ENCODE measurements around the gene PKDCC. TPM values are rescaled to one million over a fixed set of nuclear protein-coding genes. Genes with fewer than 3 reads are reported as not detected.
A peak's percentile ranks its signal among the peaks of the same experiment; 100 is the strongest.

Gene PKDCC
- total RNA-seq, 1 donor from 2014 or later, result 2.4 TPM

DNA sequence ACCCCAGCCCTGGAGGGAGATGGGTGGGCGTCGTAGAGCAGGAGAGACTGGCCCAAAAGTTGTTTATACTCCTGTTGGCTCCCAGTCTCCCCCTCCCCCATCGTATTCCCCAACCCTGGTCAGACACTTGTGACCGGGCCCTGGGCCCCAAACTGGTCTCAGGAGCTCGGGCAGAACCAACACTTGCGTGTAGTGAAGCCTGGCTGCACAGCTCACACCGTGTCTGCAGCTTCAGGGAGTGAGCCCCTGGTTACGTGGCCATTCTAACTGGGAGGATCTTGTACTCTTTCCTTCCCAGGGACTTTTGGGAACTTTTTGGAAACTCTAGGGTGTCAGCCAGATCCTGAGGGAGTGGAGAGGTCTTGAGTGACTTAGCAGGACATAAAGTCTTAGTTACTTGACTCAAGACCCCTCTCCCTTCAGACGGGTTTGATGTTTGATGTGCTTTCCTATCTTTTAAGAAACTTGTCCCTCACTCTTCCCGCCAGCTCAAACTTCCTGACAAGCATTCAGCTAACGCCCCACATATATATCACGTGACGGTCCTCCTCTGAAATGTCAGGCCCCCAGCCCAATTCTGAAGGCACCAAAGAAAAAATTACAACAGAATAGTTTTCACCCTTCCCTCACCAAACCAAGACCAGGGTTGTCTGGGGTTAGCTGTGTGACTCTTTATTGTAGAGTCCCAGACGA is 2.3 kb downstream of the PKDCC start:
- no peak for DNase-seq (ENCODE audit: low read depth)

DNA sequence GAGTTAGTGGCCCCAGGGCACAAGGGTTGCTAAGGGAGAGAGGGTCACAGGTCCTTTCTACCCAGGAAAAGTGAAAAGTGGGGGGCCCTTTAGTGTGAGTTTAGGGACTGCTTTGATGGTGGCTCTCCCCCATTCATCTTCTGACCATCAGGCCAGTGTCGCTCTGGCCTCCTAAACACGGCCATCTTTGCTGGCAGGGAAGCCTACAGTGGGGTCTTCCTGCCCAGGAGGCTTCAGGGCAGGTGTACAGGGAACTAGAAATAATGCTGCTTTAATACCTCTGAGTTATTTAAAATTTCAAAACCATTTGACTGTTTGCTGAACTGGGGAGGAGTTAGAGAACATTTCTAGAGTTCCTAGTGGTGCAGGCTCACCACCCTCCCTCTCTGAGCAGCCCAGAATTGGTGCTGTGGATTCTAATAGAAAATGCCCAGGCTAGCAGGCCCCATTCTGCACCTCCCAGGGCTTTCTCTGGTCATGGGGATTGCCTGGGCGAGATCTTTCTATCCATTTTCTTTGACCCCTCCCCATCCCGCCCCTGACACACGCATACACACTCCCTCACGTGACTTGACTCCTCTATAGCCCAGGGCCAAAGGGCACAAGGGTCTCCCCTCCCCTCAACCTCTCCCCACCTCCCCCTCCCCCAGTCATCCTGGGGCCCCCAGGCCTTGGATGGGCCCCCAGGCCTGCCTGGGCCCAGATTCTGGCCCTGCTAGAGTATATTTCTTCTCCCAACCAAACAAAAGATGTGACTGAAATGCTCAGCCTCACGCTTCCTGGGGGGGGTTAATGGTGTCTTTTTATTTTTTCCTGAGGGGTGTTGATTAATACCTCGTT is 3.1 kb downstream of the PKDCC start:
- DNase-seq (ENCODE audit: low read depth), result no peak

DNA sequence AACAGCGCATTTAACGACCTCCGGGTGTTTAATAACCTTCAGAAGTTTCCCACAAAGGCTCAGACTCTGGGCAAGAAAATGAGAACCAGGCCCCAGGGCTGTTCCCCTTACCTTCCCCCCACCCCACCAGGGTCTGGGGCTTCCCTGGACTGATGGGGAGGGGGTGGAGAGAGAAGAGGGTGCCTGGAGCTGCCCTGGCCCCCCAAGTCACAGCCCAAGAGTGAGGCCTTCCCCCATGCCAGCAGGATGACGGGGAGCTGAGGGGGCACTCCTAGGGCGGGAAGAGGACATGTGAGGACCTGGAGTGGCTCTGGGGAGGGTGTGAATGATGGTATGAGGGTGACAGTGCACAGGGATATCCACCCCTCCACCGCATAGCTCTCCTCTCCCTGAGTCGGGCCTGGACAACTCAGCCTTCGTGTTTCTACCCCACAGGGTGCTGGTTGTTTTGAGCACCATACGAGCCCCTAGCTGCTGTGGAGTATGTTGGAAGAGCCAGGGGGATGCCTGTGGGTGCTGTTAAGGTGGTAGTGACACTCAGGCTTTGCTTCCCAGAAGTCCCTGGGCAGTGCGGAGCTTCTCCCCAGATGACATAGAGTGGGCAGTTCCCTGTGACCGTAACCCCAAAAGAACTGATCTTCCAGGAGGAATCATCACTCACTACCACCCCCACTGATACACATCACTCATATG is 3.9 kb downstream of the PKDCC start:
- DNase-seq (ENCODE audit: low read depth), result no peak

DNA sequence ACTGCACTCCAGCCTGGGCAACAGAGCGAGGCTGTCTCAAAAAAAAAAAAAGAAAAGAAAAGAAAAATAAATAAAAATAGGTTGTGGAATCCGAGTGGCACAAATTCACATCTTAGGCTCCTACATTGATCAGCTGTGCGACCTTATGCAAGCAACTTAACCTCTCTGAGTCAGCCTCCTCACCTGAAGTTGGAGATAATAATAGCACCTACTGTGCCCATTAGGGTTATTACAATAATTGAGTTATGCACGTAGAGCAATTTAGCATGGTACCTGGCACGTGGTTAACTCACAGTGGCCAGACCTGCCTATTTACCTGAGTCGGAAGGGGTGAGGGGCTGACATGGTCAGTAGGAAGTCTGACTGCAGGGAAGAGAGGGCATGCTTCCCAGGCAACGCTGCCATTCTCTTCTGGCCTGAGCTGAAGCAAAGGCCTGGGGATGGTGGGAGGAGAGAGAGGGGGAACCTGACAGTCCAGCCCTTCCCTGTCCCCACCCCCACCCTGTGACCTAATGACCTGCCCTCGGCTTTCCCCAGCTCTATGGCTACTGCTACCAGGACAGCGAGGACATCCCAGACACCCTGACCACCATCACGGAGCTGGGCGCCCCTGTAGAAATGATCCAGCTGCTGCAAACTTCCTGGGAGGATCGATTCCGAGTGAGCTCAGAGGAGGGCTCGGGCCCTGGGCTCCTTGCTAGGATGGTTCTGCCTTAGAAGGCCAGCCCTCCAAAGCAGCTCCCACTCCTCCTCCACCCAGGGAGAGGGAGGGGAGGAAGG is 5.1 kb downstream of the PKDCC start:
- peak; percentile 19 for DNase-seq (ENCODE audit: low read depth)

DNA sequence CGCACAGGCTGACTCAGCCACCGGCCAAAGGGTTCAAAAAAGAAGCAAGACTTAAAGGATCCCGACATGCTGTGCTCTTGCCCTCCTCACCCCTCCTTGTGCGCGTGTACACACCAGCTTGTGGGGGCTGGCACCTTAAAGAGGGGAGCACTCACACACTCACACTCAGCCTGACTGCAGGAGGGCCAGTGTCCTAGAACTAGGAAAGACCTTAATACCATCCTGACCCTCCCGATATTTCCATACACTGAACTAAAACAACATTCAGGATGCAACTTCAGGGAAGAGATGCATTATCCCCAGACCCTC is 5.6 kb downstream of the PKDCC start:
- DNase-seq (ENCODE audit: low read depth), result no peak

DNA sequence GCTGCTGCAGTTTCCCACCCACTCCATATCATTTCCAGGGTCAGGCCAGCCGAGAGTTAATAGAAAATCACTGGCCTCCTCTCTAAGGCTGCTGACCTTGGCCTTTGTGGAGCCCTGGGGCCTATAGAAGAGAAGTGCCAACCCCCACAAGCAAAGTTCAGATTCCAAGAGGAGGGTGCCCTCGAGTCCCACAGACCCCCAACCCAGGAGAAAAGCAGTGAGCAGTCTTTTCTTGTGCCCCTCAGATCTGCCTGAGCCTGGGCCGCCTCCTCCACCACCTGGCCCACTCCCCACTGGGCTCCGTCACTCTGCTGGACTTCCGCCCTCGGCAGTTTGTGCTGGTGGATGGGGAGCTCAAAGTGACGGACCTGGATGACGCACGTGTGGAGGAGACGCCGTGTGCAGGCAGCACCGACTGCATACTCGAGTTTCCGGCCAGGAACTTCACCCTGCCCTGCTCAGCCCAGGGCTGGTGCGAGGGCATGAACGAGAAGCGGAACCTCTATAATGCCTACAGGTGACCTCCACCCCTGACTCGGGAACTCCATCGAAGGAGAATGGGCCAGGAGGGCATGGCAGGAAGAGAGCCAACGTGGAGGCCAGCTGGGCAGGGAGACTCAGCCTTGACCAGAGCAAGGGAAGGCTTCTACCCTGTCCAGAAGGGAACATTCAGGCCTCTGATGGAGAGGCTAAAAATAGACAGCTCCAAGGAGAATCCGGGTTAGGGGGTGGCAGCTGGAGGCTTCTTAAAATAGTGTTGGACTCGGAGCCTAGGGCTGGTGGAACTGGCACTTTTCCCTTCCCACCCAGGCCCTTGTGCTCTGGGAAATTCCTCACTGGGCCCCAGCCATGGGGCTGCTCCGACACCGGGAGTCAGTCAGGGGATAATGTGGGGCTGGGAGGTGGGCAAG is 6.2 kb downstream of the PKDCC start:
- DNase-seq (ENCODE audit: low read depth), result no peak

DNA sequence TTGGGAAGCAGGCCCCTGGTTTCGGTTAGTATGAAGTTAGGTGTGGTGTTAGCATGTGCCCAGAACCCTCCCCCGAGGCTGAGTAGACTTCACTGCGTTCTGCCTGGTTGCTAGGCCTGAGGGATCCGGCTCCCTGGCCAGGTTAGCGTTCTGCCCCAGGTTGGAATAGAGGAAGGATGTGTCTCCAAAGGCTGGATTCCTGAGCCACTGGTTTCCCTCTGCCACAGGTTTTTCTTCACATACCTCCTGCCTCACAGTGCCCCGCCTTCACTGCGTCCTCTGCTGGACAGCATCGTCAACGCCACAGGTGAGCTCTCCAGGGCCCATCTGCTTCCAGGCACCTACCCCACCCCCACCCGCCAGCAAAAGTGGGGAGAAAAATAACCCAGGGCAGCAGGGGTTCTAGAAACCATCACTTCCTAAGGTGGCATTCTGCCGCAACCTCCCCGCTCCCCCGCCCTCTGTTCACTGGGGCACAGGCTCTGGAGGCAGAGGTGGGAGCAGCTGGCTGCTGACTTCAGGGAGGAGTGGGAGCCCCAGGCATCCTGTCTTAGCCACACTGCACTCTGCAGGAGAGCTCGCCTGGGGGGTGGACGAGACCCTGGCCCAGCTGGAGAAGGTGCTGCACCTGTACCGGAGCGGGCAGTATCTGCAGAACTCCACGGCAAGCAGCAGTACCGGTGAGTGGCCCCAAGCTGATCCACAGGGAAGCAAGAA is 7.1 kb downstream of the PKDCC start:
- no peak for DNase-seq (ENCODE audit: low read depth)

DNA sequence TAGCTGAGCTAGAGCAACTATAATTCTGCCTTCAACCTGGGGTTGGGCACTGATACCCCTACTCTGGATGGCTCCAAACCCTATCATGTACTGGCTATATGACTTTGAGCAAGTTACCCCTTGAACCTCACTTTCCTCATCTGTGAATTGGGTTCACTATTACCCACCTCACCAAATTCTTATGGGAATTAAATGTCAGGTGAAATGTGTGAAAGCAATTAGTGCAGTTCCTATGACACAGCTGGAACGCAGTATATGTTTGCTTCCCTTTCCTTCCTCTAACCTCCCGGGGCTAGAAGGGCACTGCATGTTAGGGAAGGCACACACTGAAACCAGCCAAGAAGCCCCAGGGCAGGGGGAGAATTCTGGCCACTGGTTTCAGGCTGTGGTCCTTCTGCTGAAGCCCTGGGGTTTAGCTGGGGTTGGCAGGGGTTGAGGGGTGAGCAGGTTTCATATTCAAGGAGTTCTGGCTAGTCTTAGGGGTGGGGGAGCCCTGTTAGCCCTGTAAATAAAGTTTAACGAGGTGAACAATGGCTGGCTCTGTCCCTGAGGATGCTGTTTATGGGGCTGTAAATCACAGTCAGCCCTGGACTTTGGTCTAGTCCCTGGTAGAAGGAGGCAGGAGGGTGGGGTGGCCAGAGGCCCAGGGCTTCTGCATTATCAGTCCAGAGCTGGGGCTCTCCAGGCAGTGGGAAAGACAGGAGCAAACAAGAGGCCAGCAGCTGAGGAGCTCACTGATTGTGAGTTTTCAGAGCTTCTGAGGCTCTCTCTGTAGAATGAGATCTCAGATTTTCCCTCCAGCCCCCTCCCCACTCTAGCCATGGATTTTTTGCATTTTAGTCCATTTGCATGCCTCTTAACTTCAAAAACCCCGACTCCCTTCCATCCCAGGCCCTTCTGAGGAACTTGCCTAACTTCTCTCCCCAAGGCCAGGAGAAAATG is 8.0 kb downstream of the PKDCC start:
- peak; percentile 54 for DNase-seq (ENCODE audit: low read depth)

DNA sequence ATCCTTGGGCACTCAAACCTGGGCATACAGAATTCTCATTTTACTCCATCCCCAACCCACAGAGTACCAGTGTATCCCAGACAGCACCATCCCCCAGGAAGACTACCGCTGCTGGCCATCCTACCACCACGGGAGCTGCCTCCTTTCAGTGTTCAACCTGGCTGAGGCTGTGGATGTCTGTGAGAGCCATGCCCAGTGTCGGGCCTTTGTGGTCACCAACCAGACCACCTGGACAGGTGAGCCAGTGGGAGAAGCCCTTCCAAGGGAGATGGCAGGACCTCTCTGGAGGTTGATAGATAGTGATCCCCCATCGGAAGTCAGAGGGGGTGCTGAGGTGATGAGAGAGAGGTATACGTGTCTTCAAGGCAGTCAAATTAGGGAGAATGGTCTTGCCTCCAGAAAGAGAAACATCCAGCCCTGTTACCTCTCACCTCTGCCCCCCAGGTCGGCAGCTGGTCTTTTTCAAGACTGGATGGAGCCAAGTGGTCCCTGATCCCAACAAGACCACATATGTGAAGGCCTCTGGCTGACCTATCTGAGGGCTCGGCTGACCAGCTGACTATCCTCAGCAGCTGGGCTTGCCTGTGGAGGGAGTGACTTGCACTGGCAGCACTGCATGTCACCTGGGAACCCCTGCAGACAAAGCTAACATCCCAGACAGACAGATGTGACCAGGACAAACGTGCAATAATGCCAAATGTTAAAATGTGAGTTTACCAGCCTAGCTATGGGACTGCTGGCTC is 9.5 kb downstream of the PKDCC start:
- DNase-seq (ENCODE audit: low read depth), result no peak

DNA sequence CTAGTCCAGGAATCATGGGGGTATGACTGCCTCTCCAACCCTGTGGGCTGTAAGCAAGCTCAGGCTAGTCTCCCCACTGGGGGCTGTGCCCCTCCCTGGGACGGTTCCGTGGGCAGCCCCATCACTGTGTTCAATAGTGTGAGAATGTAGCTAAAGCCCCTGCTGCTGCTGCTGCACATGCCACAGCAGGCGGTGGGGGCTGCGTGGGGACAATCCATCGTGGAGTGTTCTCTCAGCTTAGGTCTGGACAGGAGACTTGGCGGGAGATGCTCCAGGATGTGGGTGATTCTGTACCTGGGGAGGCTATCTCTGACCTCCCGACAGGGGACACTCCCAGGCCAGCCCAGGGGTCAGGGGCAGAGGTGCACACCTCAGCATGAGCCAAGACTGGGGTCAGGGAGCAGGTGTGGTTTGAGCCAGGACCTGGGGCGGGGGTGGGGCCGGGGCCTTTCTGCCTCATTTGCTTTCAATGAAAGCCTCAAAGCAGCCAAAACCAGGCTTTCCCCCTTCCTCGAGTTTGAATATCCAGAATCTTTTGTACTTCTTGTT is 10.2 kb downstream of the PKDCC start:
- no peak for DNase-seq (ENCODE audit: low read depth)

DNA sequence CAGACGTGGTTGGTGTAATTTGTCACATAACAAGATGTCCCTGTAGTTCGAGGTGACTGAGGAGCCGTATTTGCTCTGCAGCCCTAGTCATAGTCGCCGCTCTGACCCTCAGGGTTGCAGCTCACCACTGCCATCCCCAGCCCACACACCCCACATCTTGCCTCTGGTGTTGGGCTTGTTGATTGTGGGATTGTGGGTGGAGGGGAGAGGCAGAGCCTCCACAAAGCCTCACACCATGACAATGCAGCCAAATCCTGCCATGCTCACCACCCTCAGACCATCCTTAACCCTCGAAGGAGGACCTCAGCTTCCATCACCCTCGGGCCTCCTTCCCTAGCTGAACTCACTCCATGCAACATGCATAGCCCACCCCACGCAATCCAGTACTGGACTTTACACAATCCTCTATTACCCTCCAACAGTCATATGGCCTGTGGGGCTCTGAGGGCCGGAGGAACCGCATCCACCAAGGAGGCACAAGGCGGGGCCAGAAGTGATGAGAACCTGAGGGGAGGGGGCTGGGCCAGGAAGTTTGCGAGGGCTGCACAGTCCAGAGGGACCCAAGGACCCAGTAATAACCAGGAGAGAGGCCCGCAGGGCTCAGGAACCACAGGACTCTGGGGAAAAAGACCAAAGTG is 11.6 kb downstream of the PKDCC start:
- no peak for DNase-seq (ENCODE audit: low read depth)

DNA sequence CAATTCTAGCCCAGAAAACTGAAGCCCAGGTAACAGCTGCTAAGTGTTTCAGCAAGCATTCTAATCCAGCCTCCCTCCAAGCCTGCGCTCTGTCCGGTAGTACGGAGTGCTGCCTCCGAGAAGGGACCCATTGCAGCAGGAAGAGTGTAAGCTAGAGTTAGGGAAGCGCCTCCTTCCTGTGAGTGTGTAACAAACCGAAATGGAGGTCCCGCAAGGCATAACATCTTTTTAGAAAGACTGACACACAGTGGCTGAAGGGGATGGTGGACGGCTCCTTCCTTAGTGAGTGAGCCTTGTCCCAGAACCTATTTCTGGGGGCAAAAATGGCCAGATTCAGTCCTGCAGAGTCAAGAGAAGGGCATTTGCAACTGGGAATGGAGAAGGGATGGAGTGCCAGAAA is 12.2 kb downstream of the PKDCC start:
- no peak for DNase-seq (ENCODE audit: low read depth)

DNA sequence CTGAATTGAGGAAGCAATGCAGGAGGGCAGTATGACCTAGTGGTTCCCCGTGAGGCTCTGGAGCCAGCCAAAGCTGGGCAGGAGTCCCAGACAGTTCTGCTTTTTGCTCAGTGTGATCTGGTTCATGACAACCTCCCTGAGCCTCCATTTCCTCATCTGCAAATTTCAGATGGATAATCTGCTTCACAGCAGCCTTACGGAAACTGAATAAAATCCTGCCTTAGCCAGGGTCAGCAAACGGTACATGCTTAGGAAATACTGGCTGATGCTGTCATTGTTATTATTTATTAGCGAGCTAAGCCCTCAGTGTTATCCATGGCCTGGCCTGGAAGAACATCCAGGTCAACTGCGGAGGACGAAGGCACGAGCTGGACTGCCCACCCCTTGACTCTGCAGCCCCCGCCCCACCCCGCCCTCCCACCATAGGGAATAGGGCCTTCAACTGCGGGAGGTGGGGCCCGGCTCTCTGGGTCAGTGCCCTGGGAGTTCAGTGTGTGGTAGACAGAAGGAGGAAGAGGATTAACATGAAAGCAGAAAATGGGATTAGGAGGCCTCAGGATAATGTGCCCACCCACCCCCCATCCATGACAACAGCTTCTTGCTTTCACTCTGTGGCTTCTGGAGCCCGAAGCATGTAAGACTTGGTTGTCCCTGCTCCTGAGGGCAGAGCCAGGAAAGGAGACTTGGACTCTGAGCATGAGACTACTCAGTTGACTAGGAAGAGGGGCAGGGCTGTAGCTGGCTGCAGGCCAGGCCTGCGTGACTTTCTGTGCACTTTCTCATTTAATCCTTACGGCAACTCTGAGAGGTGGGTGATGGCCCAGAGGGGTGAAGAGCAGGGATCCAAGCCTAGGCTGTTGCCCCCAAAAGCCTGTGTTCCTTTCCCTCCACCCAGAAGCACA is 13.1 kb downstream of the PKDCC start:
- DNase-seq (ENCODE audit: low read depth), result peak; percentile 34

DNA sequence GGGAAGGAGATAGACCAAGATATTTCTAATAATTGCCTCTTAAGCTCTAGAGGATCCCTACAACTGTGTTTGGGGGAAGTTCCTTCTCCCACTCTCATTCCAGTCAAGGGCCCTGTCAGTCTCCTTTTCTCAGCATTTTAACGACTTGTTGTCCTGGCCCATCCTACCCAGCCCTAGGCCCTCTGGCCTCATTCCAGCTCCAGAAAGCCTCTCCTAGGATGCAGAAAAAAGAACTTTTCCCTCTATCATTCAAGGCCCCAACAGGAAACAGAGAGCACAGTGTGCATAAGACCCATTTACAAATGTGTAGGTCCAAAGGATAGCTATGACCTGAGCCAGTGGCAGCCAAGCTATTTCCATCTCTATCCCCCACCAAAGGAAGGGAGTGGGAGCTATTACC is 14.0 kb downstream of the PKDCC start:
- DNase-seq (ENCODE audit: low read depth), result no peak

DNA sequence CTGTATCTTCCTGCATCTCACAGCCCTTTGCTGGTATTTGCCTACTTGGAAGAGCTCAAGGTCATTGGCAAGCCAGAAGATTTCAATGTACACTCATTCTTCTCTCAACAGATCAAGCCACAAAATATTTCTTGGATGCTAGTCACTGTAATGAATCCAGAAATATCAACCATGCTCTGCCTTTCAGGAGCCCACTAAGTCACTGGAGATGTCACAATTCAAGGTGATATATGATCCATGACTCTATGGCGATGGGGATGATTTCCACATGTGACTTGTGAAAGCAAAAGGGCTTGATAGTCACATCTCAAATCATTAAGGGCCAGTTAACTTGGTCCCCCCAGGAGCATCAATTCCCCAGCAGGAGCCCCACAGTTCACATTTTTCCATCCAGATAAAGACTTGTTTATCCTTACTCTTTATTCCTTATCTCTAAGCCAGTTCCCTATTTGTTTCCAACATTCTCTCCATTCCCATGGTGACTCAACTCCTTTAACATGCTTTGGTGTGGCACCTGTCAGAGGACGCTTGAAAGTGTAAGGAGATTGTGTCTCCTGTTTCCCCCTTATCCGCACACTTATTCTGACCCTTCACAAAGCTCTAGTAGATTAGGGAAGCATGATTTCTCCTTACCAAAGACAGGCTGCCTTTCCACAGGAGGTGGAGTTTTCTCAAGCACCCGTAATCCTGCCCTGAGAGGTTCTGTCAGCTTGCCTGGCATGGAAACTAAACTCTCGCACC is 15.8 kb downstream of the PKDCC start:
- no peak for DNase-seq (ENCODE audit: low read depth)

DNA sequence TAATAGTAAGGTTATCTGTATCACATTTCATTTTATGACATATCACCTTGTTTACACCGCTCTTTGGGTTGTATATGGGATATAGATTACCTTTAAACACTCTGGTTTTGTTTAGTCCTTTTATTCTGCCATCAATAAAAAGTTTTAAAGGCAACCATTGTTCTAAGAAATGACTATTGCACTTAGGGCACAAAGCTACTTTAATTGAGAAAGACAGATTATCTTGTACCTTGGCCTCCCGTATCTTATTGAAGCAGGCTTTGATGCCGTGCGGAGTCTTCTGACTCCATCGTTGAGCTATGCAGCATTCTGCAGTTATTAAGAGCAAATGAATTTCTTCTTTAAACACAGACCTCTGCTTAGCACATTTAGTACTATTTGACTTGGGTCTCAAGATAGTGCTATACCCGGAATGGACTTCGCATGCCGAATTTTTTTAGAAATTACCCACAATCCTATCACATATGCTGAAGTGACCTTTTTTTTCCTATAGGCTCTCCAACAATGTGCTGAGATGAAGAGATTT is 16.7 kb downstream of the PKDCC start:
- no peak for DNase-seq (ENCODE audit: low read depth)

Measured in renal cortical epithelial cell (primary cell).